Activated CD4-positive, alpha-beta T cell treated with anti-CD3 and anti-CD28 coated beads, Interleukin-2, amount 50 U/mL, for 16 hours (primary cell): ENCODE results near the gene USP35.
A peak's percentile ranks its signal among the peaks of the same experiment; 100 is the strongest.

ENCODE experiments used
- DNase-seq: peaks from one replicate; pipeline ENCODE4 v3.0.0-alpha.2; 2020

Gene USP35

GRCh38 chr11:78237293-78238046 lies 48.8 kb downstream of the USP35 start:
- DNase-seq: no peak

DNA sequence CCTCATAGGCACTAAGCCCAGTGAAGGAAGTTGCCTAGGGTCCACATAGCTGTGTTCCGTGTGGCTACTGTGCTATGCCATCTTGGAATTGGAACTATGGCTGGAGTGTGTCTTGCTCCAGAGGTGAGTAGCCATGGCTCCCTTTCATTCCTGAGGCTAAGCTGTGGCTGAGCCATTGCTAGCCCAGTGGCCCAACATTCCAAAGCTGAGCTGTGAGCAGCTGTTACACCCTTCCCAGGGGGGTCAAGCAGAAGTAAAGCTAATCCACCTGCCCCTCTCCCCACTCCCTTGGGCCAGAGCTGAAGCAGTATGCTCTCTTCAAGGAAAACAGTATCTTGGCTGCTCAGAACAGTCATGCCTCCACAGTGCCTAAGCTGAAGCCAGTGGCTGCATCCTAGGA lies 51.1 kb downstream of the USP35 start:
- no peak for DNase-seq

- DNase-seq: no peak
These were observed 52.8 kb downstream of the USP35 start for GRCh38 chr11:78241475-78241874.

GRCh38 chr11:78244080-78244479 lies 55.4 kb downstream of the USP35 start:
- no peak for DNase-seq

DNA sequence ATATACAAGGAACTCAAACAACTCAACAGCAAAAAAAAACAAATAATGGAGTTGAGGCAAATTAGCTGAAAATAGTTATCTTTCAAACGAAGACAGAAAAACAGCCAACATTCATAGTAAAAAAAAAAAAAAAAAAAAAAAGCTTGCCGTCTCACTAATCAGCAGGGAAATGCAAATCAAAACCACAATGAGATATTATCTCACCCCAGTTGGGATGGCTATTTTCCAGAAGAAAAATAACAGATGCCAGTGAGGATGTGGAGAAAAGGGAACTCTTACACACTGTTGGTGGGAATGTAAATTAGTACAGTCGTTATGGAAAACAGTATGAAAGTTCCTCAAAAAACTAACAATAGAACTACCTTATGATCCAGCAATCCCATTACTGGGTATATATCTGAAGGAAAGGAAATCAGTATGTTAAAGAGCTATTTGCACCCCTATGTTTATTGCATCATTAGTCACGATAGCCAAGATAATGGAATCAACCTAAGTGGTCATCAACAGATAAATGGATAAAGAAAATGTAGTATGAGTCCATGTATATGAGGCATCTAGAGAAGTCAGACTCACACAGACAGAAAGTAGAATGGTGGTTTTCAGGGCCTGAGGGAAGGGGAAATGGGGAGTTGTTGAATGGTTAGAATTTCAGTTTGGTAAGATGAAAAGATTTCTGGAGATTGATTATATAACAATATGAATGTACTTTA lies 56.0 kb downstream of the USP35 start:
- DNase-seq: no peak

- no peak for DNase-seq
These were observed 59.5 kb downstream of the USP35 start for GRCh38 chr11:78248191-78248590.

- DNase-seq: peak; percentile 12
These were observed 60.2 kb downstream of the USP35 start for GRCh38 chr11:78248903-78249302.

- DNase-seq: no peak
These were observed 61.4 kb downstream of the USP35 start for GRCh38 chr11:78250099-78250498.

DNA sequence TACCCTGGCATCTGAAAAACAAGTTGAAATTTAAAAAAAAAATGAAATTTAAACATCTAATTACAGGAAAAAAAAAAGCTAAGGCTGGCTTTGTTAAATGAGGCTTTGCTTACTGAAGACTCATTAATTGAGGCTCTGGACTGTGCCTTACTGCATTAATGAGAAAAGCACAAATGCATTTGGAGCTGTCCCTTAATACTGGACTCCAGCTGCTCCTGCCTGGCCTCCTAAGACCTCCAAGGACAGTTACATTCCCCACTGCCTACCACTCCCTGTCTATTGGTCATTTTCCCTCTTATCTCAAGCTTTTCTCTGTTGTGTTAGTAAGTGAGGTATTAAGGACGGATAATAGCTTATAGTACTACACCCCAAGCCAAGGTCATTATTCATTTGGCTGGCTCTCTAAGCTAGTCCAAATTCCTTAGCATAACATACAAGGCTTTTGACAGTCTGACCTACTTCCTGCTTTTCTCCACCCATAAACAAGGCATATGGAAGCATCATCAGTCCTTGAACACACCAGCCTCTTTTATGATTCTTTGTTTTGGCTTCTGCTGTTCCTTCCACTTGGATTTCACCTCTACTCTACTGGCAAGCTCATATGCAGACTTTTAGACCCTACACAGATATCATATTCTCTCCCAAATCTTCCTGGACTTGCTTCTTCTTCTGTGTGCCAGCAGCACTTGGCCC lies 62.5 kb downstream of the USP35 start:
- no peak for DNase-seq

DNA sequence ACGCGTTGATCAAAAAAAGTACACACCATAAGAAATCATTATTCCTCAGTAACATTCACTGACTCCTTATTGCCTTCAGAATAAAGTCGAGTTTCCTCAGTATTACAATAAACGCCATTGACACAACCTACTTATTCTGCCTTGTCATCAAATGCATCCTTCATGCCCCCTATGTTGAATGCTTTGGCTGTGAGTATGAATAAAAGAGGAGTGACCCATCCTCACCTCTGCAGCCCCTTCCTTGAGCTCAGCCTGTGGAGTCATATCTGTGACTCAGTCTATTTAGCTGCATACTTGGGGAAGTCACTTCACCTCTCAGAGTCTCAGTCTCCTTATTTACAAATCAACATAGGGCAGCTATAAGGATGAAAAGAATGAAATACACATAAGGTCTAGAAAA lies 65.1 kb downstream of the USP35 start:
- no peak for DNase-seq

- DNase-seq: no peak
These were observed 65.5 kb downstream of the USP35 start for GRCh38 chr11:78254268-78254667.

DNA sequence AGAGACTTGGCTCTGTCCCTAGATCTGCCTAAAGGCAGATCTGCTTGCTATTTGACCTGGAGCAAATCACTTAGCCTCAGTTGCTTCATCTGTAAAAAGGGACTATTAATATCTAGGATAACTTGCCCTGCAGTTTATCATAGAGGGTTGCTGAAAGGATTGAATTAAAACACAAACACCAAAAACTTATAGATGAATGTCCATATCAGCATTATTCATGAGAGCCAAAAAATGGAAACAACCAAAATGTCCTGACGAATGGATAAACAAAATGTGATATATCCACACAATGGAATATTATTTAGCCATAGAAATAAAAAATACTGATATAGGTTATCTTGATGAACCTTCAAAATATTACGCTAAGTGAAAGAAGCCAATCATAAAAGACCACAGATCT lies 67.2 kb downstream of the USP35 start:
- DNase-seq: no peak

- DNase-seq: no peak
These were observed 68.2 kb downstream of the USP35 start for GRCh38 chr11:78256962-78257361.

- DNase-seq: no peak
These were observed 68.9 kb downstream of the USP35 start for GRCh38 chr11:78257654-78258053.

DNA sequence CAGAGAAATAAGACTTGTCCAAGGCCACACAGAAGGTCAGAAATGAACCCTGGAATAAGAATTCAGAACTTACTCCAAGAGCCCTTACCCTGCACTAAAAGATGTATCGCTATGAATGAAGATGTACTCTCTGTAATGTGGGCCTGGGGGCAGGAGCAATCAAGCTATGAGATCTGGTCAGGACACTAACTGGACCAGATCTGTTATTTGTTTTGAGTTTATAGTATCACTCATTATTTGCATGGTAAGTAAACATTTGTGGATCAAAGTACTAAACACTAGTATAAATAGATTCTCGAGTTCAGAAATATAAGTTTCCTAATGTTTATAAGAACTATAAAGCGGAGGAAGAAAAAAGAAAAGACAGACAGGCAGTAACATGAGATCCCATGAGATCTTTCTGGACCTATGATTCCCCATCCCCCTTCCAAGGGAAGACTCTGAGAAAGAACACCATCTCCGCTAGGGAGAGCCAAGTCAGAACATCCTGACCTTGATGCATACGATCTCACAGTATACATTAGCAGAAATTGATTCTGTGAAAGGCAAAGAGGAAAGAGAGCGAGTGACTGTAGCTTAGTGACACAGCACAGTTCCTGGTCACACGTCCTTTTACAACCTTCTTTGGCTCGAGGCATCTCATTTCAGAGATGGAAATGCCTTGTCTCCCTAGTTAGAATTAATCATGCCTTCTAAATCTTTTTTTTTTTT lies 71.2 kb downstream of the USP35 start:
- no peak for DNase-seq

DNA sequence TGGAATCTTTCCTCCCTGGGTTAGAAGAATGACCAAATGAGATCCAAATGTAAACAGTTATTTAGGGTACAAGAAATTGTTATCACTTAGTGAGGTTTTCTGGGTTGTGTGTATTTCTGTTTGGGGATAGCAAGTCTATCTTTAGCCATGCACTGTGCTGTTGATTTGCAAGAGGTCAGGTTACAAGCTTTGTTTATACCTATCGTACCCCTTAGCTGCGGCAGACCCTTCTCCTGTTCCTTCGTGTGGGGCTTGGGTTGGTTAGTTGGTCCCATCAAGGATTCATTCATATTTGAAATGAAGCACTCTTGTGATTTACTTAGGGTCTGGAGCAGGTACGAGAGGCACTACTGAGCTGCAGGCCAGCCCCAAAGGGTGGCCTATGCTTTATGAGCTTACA lies 72.6 kb downstream of the USP35 start:
- no peak for DNase-seq

DNA sequence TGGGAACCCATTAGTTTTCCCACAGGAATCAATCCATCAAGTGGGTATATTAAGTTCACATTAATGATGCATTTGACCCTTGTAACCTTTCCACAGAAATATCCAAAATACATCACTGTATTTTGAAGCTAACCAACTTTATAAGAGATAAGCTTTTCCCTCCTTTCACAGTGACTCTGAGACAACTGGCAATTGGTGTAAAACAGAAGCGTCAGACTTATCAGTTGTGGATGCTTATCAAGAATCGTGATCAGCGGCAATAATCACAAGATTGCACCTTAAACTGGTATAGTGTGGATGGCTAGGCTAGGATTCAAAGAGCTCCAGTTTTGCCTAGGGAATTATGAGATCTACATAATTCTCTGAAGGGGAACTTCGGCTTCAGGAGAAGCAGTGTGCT lies 73.1 kb downstream of the USP35 start:
- DNase-seq: no peak

DNA sequence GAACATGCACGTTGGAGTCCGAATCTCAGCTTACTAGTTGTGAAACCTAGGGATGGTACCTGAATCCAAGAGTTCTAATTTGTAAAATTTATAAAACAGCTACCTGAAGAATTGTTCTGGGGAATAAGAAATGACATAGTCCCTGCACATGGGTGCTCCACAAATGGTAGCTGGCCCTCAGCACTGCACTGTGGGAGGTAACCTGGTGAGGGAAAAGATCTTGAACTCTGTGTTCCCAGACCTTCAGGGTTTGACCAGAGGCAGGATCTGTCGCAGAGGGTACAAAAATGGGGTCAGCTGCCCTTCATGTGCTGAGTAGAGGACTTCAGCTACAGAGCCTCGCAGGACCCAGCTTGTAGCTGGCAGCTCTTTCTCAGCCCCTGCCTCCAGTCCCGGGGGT lies 73.5 kb downstream of the USP35 start:
- no peak for DNase-seq

DNA sequence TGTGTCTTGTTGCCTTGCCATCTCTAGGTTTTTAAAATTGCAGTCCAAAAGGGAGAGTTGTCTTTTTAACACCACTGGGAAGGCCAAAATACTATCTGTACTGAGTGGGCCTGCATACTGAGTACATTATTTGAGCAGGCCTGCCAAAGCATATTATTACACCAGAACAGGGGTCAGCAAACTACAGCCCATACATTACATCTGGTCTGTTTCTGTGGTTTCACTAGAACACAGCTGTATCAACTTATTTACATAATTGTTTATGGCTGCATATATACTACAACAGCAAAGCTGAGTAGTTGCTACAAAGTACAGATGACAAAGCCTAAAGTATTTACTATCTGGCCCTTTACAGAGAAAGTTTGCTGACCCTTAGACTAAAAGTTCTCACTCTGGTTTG lies 74.0 kb downstream of the USP35 start:
- DNase-seq: no peak
